NOMO-1 (cell line): ENCODE measurements around the gene FKRP.

Experiments
- DNase-seq, 2 experiments: peaks; one replicate each; lab custom pipeline; 2025; ENCODE audit not compliant: unreplicated experiment in 2 of 2; lab: John Stamatoyannopoulos, UW

Gene FKRP

GRCh38 chr19:46731584-46731983 lies 14.3 kb upstream of the FKRP start:
- DNase-seq = peak; percentile 20 to 26

GRCh38 chr19:46732172-46732938 lies 13.5 kb upstream of the FKRP start:
- no peak for DNase-seq

DNA sequence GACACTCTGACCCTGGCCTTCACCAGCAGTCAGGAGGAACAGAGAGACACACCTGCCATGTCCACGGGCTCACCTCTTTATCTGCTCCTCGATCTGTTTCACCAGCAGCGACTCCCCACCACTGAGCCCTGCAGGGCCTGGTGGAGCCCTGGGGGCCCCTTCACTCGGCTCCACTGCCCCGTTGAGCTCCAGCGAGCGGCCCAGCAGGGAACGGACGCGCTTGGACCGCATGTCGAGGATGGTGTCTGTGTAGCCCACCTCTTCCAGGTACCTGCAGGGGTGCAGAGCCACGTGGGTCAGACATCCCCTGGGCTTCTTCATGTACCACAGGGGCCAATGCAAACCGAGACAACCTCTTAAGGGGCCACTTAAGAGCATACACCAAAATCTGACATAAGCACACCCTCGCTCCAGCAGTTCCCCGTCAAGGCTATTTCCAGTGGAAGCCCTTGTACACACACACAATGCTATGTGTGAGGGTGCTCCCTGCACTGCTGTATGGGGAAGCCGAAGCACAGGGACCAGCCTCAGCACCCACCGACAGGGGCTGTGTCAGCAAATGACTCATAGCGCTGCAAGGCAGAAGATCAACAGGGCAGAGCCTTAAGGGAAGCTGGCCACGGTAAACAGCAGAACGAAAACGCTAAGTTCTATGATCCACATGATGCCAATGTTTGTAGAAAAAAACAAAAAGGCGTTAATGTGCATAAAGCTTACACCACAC lies 12.7 kb upstream of the FKRP start:
- peak; percentile 80 to 85 for DNase-seq

DNA sequence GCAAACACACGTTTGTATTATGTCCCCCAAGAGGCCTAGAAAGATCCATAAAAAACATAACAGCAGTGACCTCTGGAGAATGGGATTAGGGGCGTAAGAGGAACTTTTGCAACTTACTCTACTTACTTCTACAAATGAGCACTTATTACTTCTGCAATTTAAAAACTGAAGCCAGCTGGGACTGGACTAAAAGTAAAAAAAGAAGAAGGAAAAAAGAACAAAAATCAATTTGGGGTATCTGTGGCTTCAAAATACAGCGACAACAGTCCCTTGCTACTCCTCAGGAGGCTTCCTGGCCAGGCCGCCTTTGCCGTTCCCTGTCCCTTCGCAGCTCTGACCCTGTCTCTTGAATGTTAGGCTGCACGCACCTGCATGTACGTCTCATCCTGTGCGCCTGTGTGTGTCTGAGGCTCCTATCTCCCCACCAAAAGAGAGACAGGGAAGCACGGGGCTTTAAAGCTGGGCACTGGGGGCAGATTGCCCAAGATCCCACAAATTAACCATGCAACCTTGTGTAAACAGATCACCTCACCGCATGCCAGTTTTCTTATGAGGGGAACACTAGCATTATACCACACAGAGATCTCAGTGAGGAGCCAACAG lies 12.1 kb upstream of the FKRP start:
- DNase-seq = peak; percentile 81 to 85

GRCh38 chr19:46736531-46737297 lies 9.1 kb upstream of the FKRP start:
- no peak for DNase-seq

DNA sequence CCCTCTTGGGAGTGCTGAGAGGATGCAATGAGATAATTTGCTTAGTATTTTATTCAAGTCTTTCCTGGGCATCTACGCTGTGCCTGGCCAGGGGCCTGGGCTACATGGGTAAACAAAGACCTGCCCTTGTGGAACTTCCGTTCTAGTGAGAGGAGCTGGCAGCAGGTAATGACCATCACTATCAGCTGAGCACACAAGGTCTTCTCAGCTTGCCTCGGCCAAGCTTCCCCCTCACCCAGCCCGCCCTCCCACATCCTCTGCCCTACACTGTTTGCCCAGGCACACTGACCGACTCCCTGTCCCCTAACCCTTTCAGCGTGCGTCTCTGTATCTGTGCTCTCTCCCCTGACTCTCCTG lies 8.6 kb upstream of the FKRP start:
- no peak for DNase-seq

- no peak for DNase-seq
These were observed 8.1 kb upstream of the FKRP start for GRCh38 chr19:46737761-46738171.

- DNase-seq = no peak
These were observed 6.5 kb upstream of the FKRP start for GRCh38 chr19:46739290-46739771.

- DNase-seq = no peak
These were observed 4.4 kb upstream of the FKRP start for GRCh38 chr19:46741447-46741846.

- no peak for DNase-seq
These were observed 2.9 kb upstream of the FKRP start for GRCh38 chr19:46742926-46743480.

- DNase-seq = no peak
These were observed 1.7 kb upstream of the FKRP start for GRCh38 chr19:46744005-46744691.

DNA sequence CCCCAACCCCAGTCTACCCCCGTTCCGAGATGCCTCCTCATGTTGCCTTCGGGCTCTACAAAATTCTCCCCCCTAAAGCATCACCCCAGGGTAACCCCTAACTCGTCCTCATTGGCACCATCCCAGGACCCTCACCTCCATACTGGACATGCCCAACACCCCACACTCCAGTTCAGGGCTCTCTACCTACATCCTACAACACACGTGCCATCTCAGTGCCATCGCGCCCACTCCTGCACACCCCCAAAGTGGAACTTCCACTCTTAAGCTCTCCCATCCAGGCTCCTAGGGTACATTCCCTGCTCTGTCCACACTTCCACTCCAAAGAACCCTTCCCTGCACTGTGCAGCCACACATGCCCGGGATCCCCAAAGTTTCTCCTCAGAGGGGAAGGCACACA lies 827 bp upstream of the FKRP start:
- DNase-seq = no peak

GRCh38 chr19:46746281-46747057 lies 612 bp downstream of the FKRP start, which contains the start of gene STRN4:
Gene STRN4, minus strand, starts transcription at chr19:46746450. Its CDS starts 20 bp downstream, at chr19:46746430.
- peak in 1 of 2 experiments; percentile 29 for DNase-seq

DNA sequence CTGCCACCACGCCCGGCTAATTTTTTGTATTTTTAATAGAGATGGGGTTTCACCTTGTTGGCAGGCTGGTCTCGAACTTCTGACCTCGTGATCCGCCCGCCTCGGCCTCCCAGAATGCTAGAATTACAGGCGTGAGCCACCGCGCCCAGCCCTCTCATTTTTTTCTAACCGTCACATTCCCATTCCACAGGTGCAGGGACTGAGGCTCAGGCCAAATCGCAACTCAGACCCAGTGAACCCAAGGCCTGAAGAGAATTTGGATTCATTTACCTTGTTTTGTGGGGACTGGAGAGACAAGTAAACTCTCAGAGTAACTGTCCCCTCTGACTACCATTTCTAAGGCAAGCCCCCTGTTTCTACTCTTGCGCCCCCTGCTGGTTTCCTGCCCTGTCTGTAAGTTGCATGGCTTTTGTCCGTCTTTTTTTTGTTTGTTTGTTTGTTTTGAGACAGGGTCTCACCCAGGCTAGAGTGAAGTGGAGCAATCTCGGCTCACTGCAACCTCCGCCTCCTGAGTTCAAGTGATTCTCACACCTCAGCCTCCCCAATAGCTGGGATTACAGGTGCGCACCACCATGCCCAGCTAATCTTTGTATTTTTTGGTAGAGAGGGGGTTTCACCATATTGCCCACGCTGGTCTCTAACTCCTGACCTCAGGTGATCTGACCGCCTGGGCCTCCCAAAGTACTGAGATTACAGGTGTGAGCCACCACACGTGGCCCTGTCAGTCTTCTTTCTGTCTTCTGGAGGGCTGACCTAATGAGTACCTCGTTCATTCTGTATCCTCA lies 2.7 kb downstream of the FKRP start:
- DNase-seq = peak; percentile 11 to 64

- DNase-seq = peak; percentile 66 to 72
These were observed 7.7 kb downstream of the FKRP start for GRCh38 chr19:46753420-46754155.

- DNase-seq = no peak
These were observed 9.4 kb downstream of the FKRP start for GRCh38 chr19:46755077-46755852.
